ENCODE results near the gene NSDHL.

Gene NSDHL

DNA sequence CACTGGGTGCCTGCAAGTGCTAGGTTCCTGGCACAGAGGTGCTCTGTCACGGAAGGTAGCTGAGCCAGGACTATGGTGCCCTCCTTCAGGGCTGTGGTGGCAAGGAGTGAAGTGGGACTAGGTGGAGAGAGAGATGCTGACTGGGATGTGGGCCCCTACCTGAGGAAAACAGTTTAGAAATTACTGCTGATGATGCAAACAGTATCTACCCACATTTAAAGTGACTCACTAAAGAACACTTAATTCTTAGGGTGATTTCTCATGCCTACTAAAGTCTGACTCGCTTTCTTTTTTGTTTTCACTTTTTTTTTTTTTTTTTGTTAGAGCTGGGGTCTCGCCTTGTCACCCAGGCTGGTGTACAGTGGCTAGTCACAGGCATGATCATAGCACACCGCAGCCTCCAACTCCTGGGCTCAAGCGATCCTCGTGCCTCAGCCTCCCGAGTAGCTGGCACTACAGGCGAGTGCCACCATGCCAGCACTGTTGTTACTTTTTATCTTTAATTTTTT is 70.1 kb downstream of the NSDHL start:
- no peak for ATAC-seq
- TF ChIP-seq ARNTL (CRISPR knock-in tag; IDR thresholded peaks at IDR 0.05; ENCODE audit: borderline replicate concordance, low read depth), result no peak
- TF ChIP-seq ZFP3 (CRISPR knock-in tag; IDR thresholded peaks at IDR 0.05), result no peak
- no peak for TF ChIP-seq CSDC2 (CRISPR knock-in tag; IDR thresholded peaks at IDR 0.05)
- no peak for TF ChIP-seq TCF4 (CRISPR knock-in tag; IDR thresholded peaks at IDR 0.05; ENCODE audit: borderline replicate concordance)
- no peak for TF ChIP-seq SNAI2 (CRISPR knock-in tag; IDR thresholded peaks at IDR 0.05)
- no peak for TF ChIP-seq ISL1 (CRISPR knock-in tag; IDR thresholded peaks at IDR 0.05)
- TF ChIP-seq, protein P1, sequence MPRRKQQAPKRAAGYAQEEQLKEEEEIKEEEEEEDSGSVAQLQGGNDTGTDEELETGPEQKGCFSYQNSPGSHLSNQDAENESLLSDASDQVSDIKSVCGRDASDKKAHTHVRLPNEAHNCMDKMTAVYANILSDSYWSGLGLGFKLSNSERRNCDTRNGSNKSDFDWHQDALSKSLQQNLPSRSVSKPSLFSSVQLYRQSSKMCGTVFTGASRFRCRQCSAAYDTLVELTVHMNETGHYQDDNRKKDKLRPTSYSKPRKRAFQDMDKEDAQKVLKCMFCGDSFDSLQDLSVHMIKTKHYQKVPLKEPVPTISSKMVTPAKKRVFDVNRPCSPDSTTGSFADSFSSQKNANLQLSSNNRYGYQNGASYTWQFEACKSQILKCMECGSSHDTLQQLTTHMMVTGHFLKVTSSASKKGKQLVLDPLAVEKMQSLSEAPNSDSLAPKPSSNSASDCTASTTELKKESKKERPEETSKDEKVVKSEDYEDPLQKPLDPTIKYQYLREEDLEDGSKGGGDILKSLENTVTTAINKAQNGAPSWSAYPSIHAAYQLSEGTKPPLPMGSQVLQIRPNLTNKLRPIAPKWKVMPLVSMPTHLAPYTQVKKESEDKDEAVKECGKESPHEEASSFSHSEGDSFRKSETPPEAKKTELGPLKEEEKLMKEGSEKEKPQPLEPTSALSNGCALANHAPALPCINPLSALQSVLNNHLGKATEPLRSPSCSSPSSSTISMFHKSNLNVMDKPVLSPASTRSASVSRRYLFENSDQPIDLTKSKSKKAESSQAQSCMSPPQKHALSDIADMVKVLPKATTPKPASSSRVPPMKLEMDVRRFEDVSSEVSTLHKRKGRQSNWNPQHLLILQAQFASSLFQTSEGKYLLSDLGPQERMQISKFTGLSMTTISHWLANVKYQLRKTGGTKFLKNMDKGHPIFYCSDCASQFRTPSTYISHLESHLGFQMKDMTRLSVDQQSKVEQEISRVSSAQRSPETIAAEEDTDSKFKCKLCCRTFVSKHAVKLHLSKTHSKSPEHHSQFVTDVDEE (CRISPR knock-in tag; IDR thresholded peaks at IDR 0.05), result no peak
- TF ChIP-seq TOX (CRISPR knock-in tag; IDR thresholded peaks at IDR 0.05; ENCODE audit: borderline replicate concordance), result no peak
- no peak for TF ChIP-seq ESRRG (CRISPR knock-in tag; IDR thresholded peaks at IDR 0.05)
- TF ChIP-seq RARB (CRISPR knock-in tag; IDR thresholded peaks at IDR 0.05), result no peak

DNA sequence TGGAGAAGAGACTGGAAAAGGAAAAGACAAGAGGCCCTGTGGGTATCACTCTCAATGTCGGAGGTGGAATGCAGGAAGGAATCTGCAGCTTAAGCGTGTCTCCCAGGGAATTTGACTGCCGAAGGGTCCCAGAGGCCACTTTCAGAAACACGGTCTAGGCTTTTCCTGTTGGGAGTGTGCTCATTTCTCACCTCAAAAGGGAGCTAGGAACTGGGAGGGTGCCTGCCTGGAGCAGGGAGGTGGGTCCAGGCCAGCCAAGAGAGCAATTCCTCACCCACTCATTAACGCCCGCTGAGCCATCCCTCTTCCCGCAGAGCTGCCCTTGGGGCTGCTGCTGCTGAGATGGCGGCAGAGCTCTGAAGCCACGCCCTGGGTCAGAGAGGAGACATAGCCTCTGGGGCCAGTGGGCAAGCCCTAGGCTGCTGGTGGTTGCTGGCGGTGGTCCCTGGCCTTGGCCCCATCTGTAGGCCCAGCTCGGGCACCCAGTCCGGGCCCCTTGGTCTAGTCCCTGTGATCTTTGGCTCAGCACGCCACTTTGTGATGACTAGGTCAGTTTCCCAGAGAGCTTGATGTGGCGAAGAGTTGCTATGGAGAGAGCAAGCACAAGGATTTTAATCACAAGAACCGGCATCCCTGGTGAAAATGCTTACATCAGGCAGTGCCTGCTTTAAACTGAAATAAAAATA is 71.1 kb downstream of the NSDHL start:
- no peak for ATAC-seq
- TF ChIP-seq PPARA (CRISPR knock-in tag; IDR thresholded peaks at IDR 0.05; ENCODE audit: borderline replicate concordance), result no peak
- no peak for TF ChIP-seq RARB (CRISPR knock-in tag; IDR thresholded peaks at IDR 0.05)
- TF ChIP-seq CSDC2 (CRISPR knock-in tag; IDR thresholded peaks at IDR 0.05), result no peak
- TF ChIP-seq, protein P2, sequence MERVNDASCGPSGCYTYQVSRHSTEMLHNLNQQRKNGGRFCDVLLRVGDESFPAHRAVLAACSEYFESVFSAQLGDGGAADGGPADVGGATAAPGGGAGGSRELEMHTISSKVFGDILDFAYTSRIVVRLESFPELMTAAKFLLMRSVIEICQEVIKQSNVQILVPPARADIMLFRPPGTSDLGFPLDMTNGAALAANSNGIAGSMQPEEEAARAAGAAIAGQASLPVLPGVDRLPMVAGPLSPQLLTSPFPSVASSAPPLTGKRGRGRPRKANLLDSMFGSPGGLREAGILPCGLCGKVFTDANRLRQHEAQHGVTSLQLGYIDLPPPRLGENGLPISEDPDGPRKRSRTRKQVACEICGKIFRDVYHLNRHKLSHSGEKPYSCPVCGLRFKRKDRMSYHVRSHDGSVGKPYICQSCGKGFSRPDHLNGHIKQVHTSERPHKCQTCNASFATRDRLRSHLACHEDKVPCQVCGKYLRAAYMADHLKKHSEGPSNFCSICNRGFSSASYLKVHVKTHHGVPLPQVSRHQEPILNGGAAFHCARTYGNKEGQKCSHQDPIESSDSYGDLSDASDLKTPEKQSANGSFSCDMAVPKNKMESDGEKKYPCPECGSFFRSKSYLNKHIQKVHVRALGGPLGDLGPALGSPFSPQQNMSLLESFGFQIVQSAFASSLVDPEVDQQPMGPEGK (CRISPR knock-in tag; IDR thresholded peaks at IDR 0.05; ENCODE audit: borderline replicate concordance), result no peak
- no peak for TF ChIP-seq ZNF8 (CRISPR knock-in tag; IDR thresholded peaks at IDR 0.05)
- TF ChIP-seq ARNTL (CRISPR knock-in tag; IDR thresholded peaks at IDR 0.05; ENCODE audit: borderline replicate concordance, low read depth), result no peak
- no peak for TF ChIP-seq CREB5 (CRISPR knock-in tag; IDR thresholded peaks at IDR 0.05; ENCODE audit: low read depth)
- TF ChIP-seq OSR1 (CRISPR knock-in tag; IDR thresholded peaks at IDR 0.05), result no peak
- TF ChIP-seq ZFP3 (CRISPR knock-in tag; IDR thresholded peaks at IDR 0.05), result no peak
- TF ChIP-seq, protein P1 (CRISPR knock-in tag; IDR thresholded peaks at IDR 0.05), result no peak
- TF ChIP-seq ISL1 (CRISPR knock-in tag; IDR thresholded peaks at IDR 0.05), result no peak
- TF ChIP-seq TCF4 (CRISPR knock-in tag; IDR thresholded peaks at IDR 0.05; ENCODE audit: borderline replicate concordance), result no peak
- no peak for TF ChIP-seq ZC3H10 (CRISPR knock-in tag; IDR thresholded peaks at IDR 0.05)

DNA sequence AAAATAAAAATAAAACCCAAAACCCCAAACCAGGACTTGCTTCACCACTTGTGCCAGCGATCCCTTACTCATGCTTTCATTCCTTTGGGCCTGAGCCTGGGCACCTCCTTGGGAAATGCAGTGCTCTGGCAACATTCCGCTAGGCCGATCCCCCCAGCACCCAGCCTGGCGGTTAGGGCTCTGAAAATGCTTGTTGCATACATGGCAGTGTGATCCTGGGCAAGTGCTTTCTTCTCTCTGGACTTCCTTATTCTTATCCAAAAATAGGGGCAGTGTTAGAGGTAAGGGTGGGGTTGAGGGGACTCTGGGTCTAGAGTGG is 71.6 kb downstream of the NSDHL start:
- no peak for ATAC-seq

More for the DNA sequence above, 71.6 kb downstream of the NSDHL start:
- TF ChIP-seq, protein P1 (CRISPR knock-in tag; IDR thresholded peaks at IDR 0.05), result no peak
- TF ChIP-seq ZFP30 (CRISPR knock-in tag; IDR thresholded peaks at IDR 0.05), result no peak
- no peak for TF ChIP-seq POU6F1 (CRISPR knock-in tag; IDR thresholded peaks at IDR 0.05; ENCODE audit: borderline replicate concordance, low read depth)

Data from SK-N-SH treated with all-trans-retinoic acid at 6 μM for 48 hours (cell line).